DOHH2 (cell line): ENCODE results near the gene MTSS2.

Experiments used
- CTCF ChIP-seq: fragments of 200-600 bp; sonication (generic); IDR thresholded peaks from one replicate; pipeline ENCODE4 v1.5.1; 2014; ENCODE audit warnings: antibody characterized with exemption, mild to moderate bottlenecking, low read depth, low read length; ENCODE audit not compliant: poor library complexity, severe bottlenecking
- EZH2phosphoT487 ChIP-seq: fragments of 200-600 bp; sonication (generic); IDR thresholded peaks from 2 replicates; pipeline ENCODE4 v1.6.1; 2017; ENCODE audit warnings: borderline replicate concordance, mild to moderate bottlenecking, antibody characterized with exemption, low read length, moderate library complexity, mixed read lengths

- TF ChIP-seq CTCF (no peak), EZH2phosphoT487 (no peak)
Observed at GRCh38 chr16:70665806-70666735, 19.8 kb downstream of the MTSS2 start.
